K562 (cell line): ENCODE results near the gene CNPY3. TPM values are rescaled to one million over a fixed set of nuclear protein-coding genes. Genes with fewer than 3 reads are reported as not detected.

Experiments
- C11orf30 ChIP-seq: fragments of 450-650 bp; IDR thresholded peaks from 2 replicates; pipeline ENCODE4 v1.6.1; 2016; ENCODE audit warnings: low read depth, mild to moderate bottlenecking
- CHAMP1 ChIP-seq: fragments of 450-650 bp; IDR thresholded peaks from 2 replicates; pipeline ENCODE4 v1.6.1; 2016; ENCODE audit warnings: mild to moderate bottlenecking
- ESRRA ChIP-seq: fragments of 450-650 bp; IDR thresholded peaks from 2 replicates; pipeline ENCODE4 v1.6.1; 2014; ENCODE audit warnings: low read depth, mild to moderate bottlenecking, moderate library complexity, borderline replicate concordance
- HDAC2 ChIP-seq: fragments of 450-650 bp; IDR thresholded peaks from 2 replicates; pipeline ENCODE4 v1.6.1; 2016; ENCODE audit warnings: mild to moderate bottlenecking
- MTA3 ChIP-seq: fragments of 450-650 bp; formaldehyde crosslinking; IDR thresholded peaks from 2 replicates; pipeline ENCODE4 v1.6.1; 2017; ENCODE audit warnings: mild to moderate bottlenecking, borderline replicate concordance
- NCOR1 ChIP-seq: fragments of 450-650 bp; IDR thresholded peaks from 2 replicates; pipeline ENCODE4 v1.6.1; 2016; ENCODE audit warnings: mild to moderate bottlenecking, moderate library complexity
- NFXL1 ChIP-seq: fragments of 450-650 bp; formaldehyde crosslinking; IDR thresholded peaks from 2 replicates; pipeline ENCODE4 v1.4.0; 2021; ENCODE audit warnings: mild to moderate bottlenecking
- PHTF2 ChIP-seq: fragments of 250-450 bp; sonication (Bioruptor Pico); IDR thresholded peaks from 2 replicates; pipeline ENCODE4 v1.5.0; 2021; ENCODE audit warnings: mild to moderate bottlenecking
- RBM17 ChIP-seq: fragments of 200-400 bp; formaldehyde crosslinking; IDR thresholded peaks from 2 replicates; pipeline ENCODE4 v1.6.1; 2017; ENCODE audit warnings: low read depth, mild to moderate bottlenecking, low read length, borderline replicate concordance
- SMARCC2 ChIP-seq: fragments of 450-650 bp; IDR thresholded peaks from 2 replicates; pipeline ENCODE4 v1.6.1; 2017; ENCODE audit warnings: antibody characterized with exemption, moderate library complexity, mild to moderate bottlenecking, low read depth
- STAT6 ChIP-seq: sonication (generic); formaldehyde crosslinking; IDR thresholded peaks from 2 replicates; pipeline ENCODE4 v1.8.1; 2023; ENCODE audit warnings: mild to moderate bottlenecking, missing genetic modification reagents
- ZNF197 ChIP-seq: fragments of 200-800 bp; sonication (Bioruptor generic); IDR thresholded peaks from 2 replicates; pipeline ENCODE4 v1.6.1; 2016; ENCODE audit warnings: low read depth, missing genetic modification characterization, missing compliant biosample characterization
- ZNF592 ChIP-seq: fragments of 450-650 bp; IDR thresholded peaks from 2 replicates; pipeline ENCODE4 v1.6.1; 2017; ENCODE audit warnings: antibody characterized with exemption, mild to moderate bottlenecking
- ZNF639 ChIP-seq, 2 experiments: fragments of 200-800 bp in 1 of 2; sonication (Bioruptor generic) in 1 of 2; sonication (generic) in 1 of 2; formaldehyde crosslinking in 1 of 2; IDR thresholded peaks in 1 of 2; conservative IDR thresholded peaks in 1 of 2; 2 replicates each; pipeline versions ENCODE4 v1.5.0 to v1.6.1; 2016 to 2020; ENCODE audit warnings: missing compliant biosample characterization in 1 of 2, missing genetic modification characterization in 1 of 2, missing genetic modification reagents in 1 of 2
- ZNF707 ChIP-seq: fragments of 250-450 bp; sonication (Bioruptor Pico); conservative IDR thresholded peaks from 2 replicates; pipeline ENCODE4 v1.8.0; 2022; ENCODE audit warnings: inconsistent platforms, mild to moderate bottlenecking, moderate library complexity
- polyA plus RNA-seq, 8 experiments: library from polyadenylated mRNA; depleted of rRNA in 4 of 8; stranded (reverse) in 5 of 8; unstranded in 3 of 8; fragments of >200 nt; fragmentation: Nextera tagmentation in 2 of 8; fragmentation: Illumina TruSeq in 1 of 8; extraction: Ambion mirVana in 2 of 8; extraction: Trizol in 1 of 8; gene quantifications; 2 replicates each; pipeline versions ENCODE4 v1.2.1 to v1.2.3, GENCODE V29; 2011 to 2014; ENCODE audit warnings: inconsistent platforms in 1 of 8, missing spikeins in 1 of 8
- total RNA-seq, 7 experiments: library from RNA; depleted of rRNA in 6 of 7; stranded (reverse); fragments of >200 nt in 6 of 7; fragmentation: Illumina TruSeq in 2 of 7; extraction: Trizol in 2 of 7; gene quantifications; 2 replicates each; pipeline versions ENCODE4 v1.2.1 to v1.2.3, GENCODE V29; 2011 to 2021; ENCODE audit warnings: low replicate concordance in 1 of 7

CNPY3 gene
- total and polyA plus RNA-seq, 9 of the 15 experiments (the other 6 are each of a cell fraction or from before 2014, with no cell fraction given): 2.4 to 37.4 (median 21.2) TPM

GRCh38 chr6:42984924-42985475 lies 55.7 kb downstream of the CNPY3 start (continued):
- TF ChIP-seq ZNF592 (no peak), PHTF2 (CRISPR knock-in tag) (no peak), ESRRA (peak; percentile 62; the same call in 1 of the 2 replicates), C11orf30 (no peak), ZNF707 (CRISPR knock-in tag) (no peak), HDAC2 (no peak), SMARCC2 (no peak), NFXL1 (no peak), CHAMP1 (no peak), MTA3 (no peak), NCOR1 (no peak), ZNF197 (CRISPR knock-in tag) (no peak), STAT6 (CRISPR knock-in tag) (no peak), RBM17 (no peak), ZNF639 (CRISPR knock-in tag; conservative IDR thresholded peaks at IDR 0.05 in 1 of 2, IDR thresholded peaks at IDR 0.05 in 1 of 2) (no peak)
